ENCODE results near the gene MLLT3. TPM values are rescaled to one million over a fixed set of nuclear protein-coding genes. Genes with fewer than 3 reads are reported as not detected.
"Not testable (repeated sequence)": the region's sequence is repeated elsewhere in the genome, so short reads cannot be mapped to it uniquely, and the experiment has no call there.

Gene MLLT3
- total RNA-seq, 2 donors from 2014 or later = 8.1 to 9.6 TPM

GRCh38 chr9:20662156-20662555, 39.9 kb upstream of the MLLT3 start:
- TF ChIP-seq CTCF (IDR thresholded peaks at IDR 0.05) = no peak
- H3K9me3 ChIP-seq = no peaks in the 10 kb centered on the region
- no peak overlapping the region for H3K27ac ChIP-seq
- no peaks in the 10 kb centered on the region for H3K4me1 ChIP-seq (ENCODE audit: control insufficient read depth in 1 of 2, low read depth in 2 of 2)
- DNase-seq (ENCODE audit: low spot score) = no peak
- no peaks in the 10 kb centered on the region for H3K27me3 ChIP-seq (replicated peaks; ENCODE audit: insufficient read depth)
- no peaks in the 10 kb centered on the region for H3K36me3 ChIP-seq
- no peak overlapping the region for H3K4me3 ChIP-seq
- no peak for ATAC-seq (ENCODE audit: insufficient number of reproducible peaks, low FRiP score, low read depth)

- Histone ChIP-seq H3K9me3 (no peaks in the 10 kb centered on the region), H3K4me1 (ENCODE audit: control insufficient read depth in 1 of 2, low read depth in 2 of 2) (no peaks in the 10 kb centered on the region), H3K36me3 (no peaks in the 10 kb centered on the region), H3K27me3 (replicated peaks; ENCODE audit: insufficient read depth) (no peaks in the 10 kb centered on the region), H3K27ac (no peak overlapping the region), H3K4me3 (no peak overlapping the region)
- DNase-seq (ENCODE audit: low spot score) = no peak
- no peak for TF ChIP-seq CTCF (IDR thresholded peaks at IDR 0.05)
- ATAC-seq (ENCODE audit: insufficient number of reproducible peaks, low FRiP score, low read depth) = no peak
These were observed 37.2 kb upstream of the MLLT3 start for GRCh38 chr9:20659474-20659967.

- Histone ChIP-seq H3K4me3 (peak overlapping the region; percentile 55), H3K4me1 (ENCODE audit: control insufficient read depth in 1 of 2, low read depth in 2 of 2) (no peaks in the 10 kb centered on the region), H3K27me3 (replicated peaks; ENCODE audit: insufficient read depth) (no peaks in the 10 kb centered on the region), H3K9me3 (no peaks in the 10 kb centered on the region), H3K27ac (no peak overlapping the region), H3K36me3 (no peaks in the 10 kb centered on the region)
- ATAC-seq (ENCODE audit: insufficient number of reproducible peaks, low FRiP score, low read depth) (no peak), DNase-seq (ENCODE audit: low spot score) (no peak)
- no peak for TF ChIP-seq CTCF (IDR thresholded peaks at IDR 0.05)
These were observed 36.6 kb upstream of the MLLT3 start for GRCh38 chr9:20658677-20659473.

GRCh38 chr9:20658246-20658667, 36.0 kb upstream of the MLLT3 start:
- not testable (repeated sequence) for H3K27me3 ChIP-seq (replicated peaks; ENCODE audit: insufficient read depth); H3K4me1 ChIP-seq (ENCODE audit: control insufficient read depth in 1 of 2, low read depth in 2 of 2); ATAC-seq (ENCODE audit: insufficient number of reproducible peaks, low FRiP score, low read depth); H3K36me3 ChIP-seq; DNase-seq (ENCODE audit: low spot score); H3K27ac ChIP-seq; H3K9me3 ChIP-seq
- H3K4me3 ChIP-seq = peak overlapping the region; percentile 55

GRCh38 chr9:20651939-20652338, 29.6 kb upstream of the MLLT3 start:
- H3K9me3 ChIP-seq = no peaks in the 10 kb centered on the region
- no peak for TF ChIP-seq CTCF (IDR thresholded peaks at IDR 0.05)
- no peaks in the 10 kb centered on the region for H3K4me1 ChIP-seq (ENCODE audit: control insufficient read depth in 1 of 2, low read depth in 2 of 2)
- no peak overlapping the region for H3K27ac ChIP-seq
- ATAC-seq (ENCODE audit: insufficient number of reproducible peaks, low FRiP score, low read depth) = no peak
- DNase-seq (ENCODE audit: low spot score) = no peak
- no peak overlapping the region for H3K4me3 ChIP-seq
- H3K27me3 ChIP-seq (replicated peaks; ENCODE audit: insufficient read depth) = no peaks in the 10 kb centered on the region
- H3K36me3 ChIP-seq = no peaks in the 10 kb centered on the region
